Skeletal muscle cell (primary cell): Measurements from ENCODE around the gene ACAP2.
"Not testable (repeated sequence)": the region's sequence is repeated elsewhere in the genome, so short reads cannot be mapped to it uniquely, and the experiment has no call there.

Experiments
- DNase-seq: peaks from one replicate; pipeline ENCODE4 v3.0.0-alpha.2; 2010; ENCODE audit warnings: low read depth
- H3K4me3 ChIP-seq: 2 replicates; pipeline ENCODE4 v1.5.1; 2011; ENCODE audit warnings: low read depth, mild to moderate bottlenecking, control low read depth, low read length, moderate library complexity

Gene ACAP2

DNA sequence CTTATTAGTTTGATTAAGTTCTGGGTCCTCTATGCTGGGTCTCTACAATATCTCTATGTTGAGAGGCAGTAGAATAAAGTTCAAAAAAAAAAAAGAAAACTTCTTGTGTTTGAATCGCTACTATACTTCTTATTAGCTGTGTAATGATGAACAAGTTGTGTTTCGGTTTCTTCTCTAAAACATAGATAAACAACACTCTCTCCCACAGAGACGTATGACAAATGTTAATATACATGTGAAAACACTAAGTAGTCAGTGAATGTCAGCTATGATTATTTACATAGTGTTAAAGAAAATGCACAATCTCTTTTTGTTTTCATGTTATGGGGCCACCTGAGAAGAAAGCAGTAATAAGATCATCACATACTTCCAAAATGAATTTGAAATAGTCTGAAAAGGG, 45.3 kb downstream of the ACAP2 start:
- H3K4me3 ChIP-seq, result no peak overlapping the region
- DNase-seq, result no peak

DNA sequence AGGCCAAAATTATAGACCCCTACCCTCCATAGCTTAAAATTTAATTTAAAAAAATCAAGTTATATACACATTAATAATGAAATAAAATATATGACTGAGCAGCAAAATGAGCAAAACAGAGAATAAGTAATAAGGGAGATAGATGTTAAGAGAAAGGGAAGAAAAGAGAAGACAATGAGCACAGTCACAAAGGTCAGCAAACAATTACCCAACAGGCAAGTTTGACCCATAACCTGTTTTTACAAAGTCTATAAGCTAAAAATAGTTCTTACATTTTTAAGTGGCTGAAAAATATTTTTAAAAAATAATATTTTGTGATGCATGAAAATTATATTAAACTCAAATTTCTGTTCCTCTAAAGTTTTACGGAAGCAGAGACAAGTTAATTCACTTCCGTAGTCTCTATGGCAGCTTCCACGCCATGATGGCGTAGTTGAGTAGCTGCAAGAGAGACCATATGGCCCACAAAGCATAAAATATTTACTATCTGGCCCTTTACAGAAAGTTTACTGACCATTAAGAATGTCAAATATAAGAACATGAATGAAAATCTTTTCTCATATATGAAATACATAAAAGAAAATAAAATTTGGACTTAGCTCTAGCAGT, 47.5 kb downstream of the ACAP2 start:
- H3K4me3 ChIP-seq, result no peak overlapping the region
- no peak for DNase-seq

DNA sequence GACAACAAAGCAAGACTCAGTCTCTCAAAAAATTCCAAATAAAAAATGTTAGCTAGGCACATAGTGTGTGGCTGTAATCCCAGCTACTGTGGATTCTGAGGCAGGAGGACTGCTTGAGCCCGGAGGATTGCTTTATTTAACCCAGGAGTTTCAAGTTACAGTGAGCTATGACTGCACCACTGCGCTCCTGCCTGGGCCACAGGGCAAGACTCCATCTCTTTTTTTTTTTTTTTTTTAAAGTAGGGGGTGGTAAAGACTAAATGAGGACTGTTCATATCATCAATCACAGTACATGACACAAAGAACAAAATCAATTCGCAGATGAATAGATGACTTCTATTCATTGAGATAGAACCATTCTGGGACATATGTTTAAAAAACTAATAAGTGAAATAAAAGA, 48.1 kb downstream of the ACAP2 start:
- H3K4me3 ChIP-seq, result no peak overlapping the region
- no peak for DNase-seq

DNA sequence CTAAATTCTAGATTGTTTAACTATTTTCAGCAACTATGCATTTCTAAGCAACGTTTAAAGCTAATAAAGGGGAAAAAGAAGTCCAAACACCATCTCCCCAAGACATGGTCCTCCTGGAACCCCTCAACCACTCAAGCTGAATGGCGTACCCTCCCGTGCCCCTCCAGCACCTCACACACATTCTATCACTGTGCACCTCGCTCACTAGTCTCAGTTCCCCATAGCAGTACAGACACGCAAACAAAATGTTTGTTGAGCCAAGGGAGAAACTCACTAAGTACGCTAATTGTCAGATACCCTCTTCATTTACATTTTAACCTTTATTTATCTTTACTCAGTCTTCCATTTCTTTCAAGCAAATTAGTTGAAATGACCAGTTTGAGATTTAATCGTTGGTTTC, 48.8 kb downstream of the ACAP2 start:
- no peak for DNase-seq
- H3K4me3 ChIP-seq, result no peak overlapping the region

DNA sequence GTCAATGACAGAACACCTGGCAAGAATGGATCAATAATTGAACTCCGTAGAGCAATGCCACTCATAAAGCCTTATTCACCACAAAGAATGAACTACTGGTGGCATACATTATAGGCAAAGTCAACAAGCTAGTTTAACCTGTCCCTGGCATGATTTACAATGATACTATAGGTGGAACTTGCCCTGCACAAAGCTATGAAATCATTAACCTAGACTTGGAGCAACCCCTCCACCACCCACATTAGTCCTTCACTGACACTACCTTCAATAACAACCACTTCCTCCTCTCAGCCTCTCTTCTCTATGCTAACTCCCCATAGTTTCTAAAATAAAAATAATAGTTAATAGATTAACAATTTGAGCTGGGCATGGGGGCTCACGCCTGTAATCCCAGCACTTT, 54.4 kb downstream of the ACAP2 start:
- no peak overlapping the region for H3K4me3 ChIP-seq
- no peak for DNase-seq

DNA sequence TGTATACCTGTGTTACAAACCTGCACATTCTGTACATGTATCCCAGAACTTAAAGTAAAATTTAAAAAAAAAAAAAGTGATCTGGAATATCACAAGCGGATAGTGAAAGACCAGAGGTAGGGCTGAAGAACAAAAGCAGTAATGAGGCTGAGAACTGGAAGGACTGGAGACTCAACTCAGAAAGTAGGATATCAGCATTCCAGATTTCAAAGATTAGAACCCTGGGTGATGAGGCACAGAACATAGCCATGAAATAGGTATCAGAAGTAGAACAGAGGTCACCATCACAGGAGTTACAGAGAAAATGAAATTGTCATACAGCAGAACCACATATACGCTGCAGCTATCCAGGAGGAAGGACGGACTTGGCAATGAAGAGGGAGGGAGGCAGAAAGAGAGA, 56.1 kb downstream of the ACAP2 start:
- H3K4me3 ChIP-seq, result no peak overlapping the region

DNA sequence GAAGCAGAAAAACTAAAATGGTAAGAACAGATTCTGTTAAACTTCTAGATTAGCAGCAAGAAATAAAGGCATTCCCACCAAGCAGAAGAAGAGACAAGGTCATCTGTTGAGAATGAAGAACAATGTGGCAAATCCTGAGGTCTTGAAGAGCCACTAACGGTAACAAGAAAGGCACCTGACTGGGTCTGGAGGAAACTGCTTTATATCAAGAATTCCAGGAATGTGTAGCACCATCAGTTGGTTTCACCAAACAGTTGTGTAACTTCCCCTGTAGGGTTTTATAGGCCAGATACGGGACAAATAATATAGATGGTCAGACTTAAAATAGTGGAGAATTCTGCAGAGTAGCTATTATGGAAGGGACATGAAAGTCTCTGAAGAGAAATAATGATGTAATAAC, 57.3 kb downstream of the ACAP2 start:
- H3K4me3 ChIP-seq, result no peak overlapping the region
- DNase-seq, result no peak

More for the DNA sequence above, 56.1 kb downstream of the ACAP2 start:
- no peak for DNase-seq

DNA sequence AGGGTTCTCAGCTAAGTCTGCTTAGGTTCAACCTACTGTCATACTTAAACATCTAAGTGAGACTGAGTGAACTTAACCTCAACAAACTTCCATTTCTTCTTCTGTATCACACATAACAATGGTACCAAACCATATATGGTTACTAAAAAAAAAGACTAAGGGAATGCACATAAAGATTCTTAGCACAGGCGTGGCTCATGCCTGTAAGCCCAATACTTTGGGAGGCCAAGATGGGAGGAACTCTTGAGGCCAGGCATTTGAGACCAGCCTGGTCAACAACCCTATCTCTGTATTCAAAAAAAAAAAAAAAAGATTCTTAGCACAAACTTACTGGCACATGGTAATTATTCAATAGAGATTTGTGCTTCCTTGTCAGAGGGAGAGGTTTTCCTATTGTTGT, 57.9 kb downstream of the ACAP2 start:
- H3K4me3 ChIP-seq, result no peak overlapping the region
- DNase-seq, result no peak

DNA sequence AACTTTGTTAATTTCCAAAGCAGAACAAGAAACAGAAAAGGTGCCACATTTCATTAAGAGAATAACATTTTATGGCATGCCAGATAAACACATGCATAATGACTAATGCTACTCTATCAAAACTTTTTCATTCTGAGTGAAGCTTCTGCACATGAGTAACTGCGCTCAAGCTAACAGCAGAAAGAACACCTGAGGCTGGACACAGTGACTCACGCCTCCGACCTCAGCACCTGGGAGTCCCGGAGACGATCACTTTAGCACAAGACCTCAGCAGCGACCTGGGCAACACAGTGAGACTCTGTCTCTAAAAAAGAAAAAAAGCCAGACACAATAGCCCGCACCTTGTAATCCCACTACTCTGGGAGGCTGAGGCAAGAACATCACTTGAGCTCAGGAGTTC, 70.6 kb downstream of the ACAP2 start:
- DNase-seq, result no peak
- H3K4me3 ChIP-seq, result no peak overlapping the region

GRCh38 chr3:195366200-195366925, 76.5 kb downstream of the ACAP2 start:
- no peak for DNase-seq
- H3K4me3 ChIP-seq, result no peak overlapping the region

- DNase-seq, result no peak
- no peak overlapping the region for H3K4me3 ChIP-seq
Measured at GRCh38 chr3:195365371-195365770, 77.4 kb downstream of the ACAP2 start.

GRCh38 chr3:195357797-195358196, 85.0 kb downstream of the ACAP2 start:
- not testable (repeated sequence) for DNase-seq, H3K4me3 ChIP-seq

- no peak overlapping the region for H3K4me3 ChIP-seq
- DNase-seq, result no peak
Measured at GRCh38 chr3:195356151-195357086, 86.4 kb downstream of the ACAP2 start.

- H3K4me3 ChIP-seq, DNase-seq: not testable (repeated sequence)
Measured at GRCh38 chr3:195354009-195354408, 88.8 kb downstream of the ACAP2 start.

DNA sequence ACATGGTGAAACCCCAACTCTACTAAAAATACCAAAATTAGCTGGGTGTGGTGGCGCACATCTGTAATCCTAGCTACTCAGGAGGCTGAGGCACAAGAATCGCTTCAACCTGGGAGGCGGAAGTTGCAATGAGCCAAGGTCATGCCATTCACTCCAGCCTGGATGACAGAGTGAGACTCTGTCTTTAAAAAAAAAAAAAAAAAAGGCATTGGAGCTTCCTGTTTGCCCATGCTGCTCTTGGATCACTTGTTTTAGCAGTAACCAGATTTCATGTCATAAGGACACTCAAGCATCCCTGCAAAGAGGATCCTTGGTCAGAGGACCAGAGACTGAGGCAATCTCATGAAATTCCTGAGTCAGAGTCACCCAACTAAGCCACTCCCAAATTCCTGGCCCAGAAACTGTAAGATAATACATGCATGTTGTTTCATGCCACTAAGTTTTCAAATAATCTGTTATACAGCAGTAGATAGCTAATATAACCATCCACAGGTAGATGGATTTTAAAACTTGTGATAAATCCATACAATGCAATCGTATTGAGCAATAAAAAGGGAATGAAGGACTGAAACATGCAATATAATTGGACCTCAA, 89.8 kb downstream of the ACAP2 start:
- peak; percentile 62 for DNase-seq
- no peak overlapping the region for H3K4me3 ChIP-seq

DNA sequence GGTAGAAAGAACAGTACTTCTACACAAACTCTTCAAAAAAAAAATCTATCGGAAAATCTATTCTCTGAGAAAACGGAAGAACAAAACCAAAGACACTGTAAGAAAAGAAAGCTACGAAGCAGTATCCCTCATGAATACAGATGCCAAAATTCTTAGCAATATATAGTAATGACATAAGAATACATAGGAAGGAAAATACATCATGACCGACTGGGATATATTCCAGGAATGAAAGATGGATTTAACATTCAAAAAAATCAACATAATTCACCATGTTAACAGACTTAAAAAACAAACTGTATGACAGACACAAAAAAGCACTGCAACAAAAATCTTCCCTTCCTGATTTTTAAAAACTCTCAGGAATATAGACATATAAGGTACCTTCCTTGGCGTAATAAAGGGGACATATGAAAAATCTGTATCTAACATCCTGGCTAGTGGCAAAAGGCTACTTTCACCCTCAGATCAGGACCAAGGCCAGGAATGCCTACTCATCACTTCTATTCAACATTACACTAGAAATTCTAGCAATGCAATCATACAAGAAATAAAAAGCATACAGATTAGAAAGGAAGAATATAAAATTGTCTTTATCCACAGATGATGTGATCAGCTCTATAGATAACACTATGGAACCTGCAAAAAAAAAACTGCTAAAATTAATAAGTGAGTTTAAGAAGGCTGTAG, 94.2 kb downstream of the ACAP2 start:
- DNase-seq, result no peak
- H3K4me3 ChIP-seq, result no peak overlapping the region

- DNase-seq, result no peak
- H3K4me3 ChIP-seq, result no peak overlapping the region
Measured at GRCh38 chr3:195337747-195338146, 105.1 kb downstream of the ACAP2 start.

DNA sequence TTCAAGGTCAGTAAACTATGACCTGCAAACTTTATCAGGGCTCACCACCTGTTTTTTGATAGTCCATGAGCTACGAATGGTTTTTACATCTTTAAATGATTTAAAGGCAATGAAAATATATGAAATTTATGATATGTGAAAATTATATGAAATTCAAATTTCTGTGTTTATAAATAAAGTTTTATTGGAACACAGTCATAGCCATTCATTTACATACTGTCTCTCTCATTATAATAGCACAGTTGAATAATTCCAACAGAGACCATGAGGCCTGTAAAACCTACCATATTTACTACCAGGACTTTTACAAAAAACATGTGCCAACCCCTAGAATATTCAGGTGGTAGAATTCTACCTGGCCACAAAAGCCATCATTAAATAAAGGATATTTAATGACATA, 107.9 kb downstream of the ACAP2 start:
- no peak overlapping the region for H3K4me3 ChIP-seq
- no peak for DNase-seq

- DNase-seq, result no peak
Measured at GRCh38 chr3:195319060-195319459, 123.8 kb downstream of the ACAP2 start.

More at GRCh38 chr3:195319060-195319459, 123.8 kb downstream of the ACAP2 start:
- H3K4me3 ChIP-seq, result no peak overlapping the region
